Measurements from ENCODE around the gene APOLD1. TPM values are rescaled to one million over a fixed set of nuclear protein-coding genes. Genes with fewer than 3 reads are reported as not detected.

Gene APOLD1, protein sequence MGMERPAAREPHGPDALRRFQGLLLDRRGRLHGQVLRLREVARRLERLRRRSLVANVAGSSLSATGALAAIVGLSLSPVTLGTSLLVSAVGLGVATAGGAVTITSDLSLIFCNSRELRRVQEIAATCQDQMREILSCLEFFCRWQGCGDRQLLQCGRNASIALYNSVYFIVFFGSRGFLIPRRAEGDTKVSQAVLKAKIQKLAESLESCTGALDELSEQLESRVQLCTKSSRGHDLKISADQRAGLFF
- 1 to 10 TPM; 2.6 to 2.7 TPM for total RNA-seq

GRCh38 chr12:12784911-12785814 lies at the start of gene APOLD1:
Gene APOLD1 (plus strand): TSS chr12:12785659. CDS start chr12:12785692, 33 bp downstream.
- ChIA-PET POLR2A (no interaction called here), CTCF (interaction anchor here (0.8 to 0.9 kb wide), 2 partner anchors 29 to 48 kb away, joined by 3 read pairs; no protein-coding TSS in a partner anchor)

- CTCF ChIA-PET, result interaction anchor here (0.5 to 2.2 kb wide), 26 partner anchors 8 to 729 kb away, joined by 3 to 29 read pairs (median 3); partner anchors contain the start of genes DDX47 and MANSC1
- POLR2A ChIA-PET, result interaction anchor here (0.6 to 3.7 kb wide), 12 partner anchors 11 to 380 kb away, joined by 3 to 36 read pairs (median 4); partner anchors contain the start of genes BORCS5 and DDX47
These were observed 48.4 kb upstream of the APOLD1 start for GRCh38 chr12:12736759-12737676.

GRCh38 chr12:12738152-12738551 lies 47.3 kb upstream of the APOLD1 start:
- ChIA-PET CTCF (interaction anchor here (0.7 to 2.0 kb wide), 2 partner anchors 12 to 161 kb away, joined by 3 to 29 read pairs; no protein-coding TSS in a partner anchor), POLR2A (interaction anchor here (1.3 kb wide), 1 partner anchor 76 kb away, joined by 5 read pairs; the partner anchor contains the start of gene DDX47)

- ChIA-PET CTCF (interaction anchor here (0.9 kb wide), 1 partner anchor 96 kb away, joined by 3 read pairs; no protein-coding TSS in a partner anchor), POLR2A (interaction anchor here (1.0 kb wide), 1 partner anchor 15 kb away, joined by 3 read pairs; no protein-coding TSS in a partner anchor)
These were observed 43.8 kb upstream of the APOLD1 start for GRCh38 chr12:12741660-12742059.

DNA sequence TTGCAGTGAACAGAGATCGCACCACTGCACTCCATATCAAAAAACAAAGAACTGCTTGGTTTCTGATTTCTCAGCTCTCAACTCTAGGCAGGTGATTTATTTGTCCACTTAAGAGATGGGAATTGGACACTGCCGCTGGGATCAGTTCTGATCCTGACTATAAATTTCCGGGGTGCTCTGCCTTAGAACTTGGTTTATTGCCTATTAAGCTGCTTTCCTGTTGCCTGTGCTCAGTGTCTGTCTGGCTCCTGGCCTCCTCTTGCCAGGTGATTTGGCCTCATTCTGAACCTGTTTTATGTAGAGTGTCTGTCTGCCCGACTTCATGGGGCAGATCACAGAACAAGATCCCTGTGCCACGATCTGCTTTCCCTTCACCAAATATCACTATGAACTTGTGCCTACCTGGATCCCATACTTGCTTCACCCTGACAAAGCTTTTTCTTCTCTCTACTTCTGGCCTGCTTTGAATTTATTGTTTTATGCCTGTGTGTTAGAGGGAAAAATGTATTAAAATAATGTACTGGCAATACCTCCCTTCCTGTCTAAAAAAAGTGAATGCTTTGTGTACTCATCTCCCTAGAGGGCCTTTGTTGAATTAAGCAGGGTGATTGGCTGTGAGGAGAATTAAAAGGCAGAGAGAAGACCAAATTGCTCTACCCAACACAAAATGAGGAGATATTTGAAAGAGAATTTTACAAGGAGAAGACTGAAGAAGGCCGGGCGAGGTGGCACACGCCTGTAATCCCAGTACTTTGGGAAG lies 40.7 kb upstream of the APOLD1 start:
- ChIA-PET CTCF (interaction anchor here (0.7 to 1.8 kb wide), 2 partner anchors 8 to 1266 kb away, joined by 3 to 8 read pairs; no protein-coding TSS in a partner anchor), POLR2A (no interaction called here)

DNA sequence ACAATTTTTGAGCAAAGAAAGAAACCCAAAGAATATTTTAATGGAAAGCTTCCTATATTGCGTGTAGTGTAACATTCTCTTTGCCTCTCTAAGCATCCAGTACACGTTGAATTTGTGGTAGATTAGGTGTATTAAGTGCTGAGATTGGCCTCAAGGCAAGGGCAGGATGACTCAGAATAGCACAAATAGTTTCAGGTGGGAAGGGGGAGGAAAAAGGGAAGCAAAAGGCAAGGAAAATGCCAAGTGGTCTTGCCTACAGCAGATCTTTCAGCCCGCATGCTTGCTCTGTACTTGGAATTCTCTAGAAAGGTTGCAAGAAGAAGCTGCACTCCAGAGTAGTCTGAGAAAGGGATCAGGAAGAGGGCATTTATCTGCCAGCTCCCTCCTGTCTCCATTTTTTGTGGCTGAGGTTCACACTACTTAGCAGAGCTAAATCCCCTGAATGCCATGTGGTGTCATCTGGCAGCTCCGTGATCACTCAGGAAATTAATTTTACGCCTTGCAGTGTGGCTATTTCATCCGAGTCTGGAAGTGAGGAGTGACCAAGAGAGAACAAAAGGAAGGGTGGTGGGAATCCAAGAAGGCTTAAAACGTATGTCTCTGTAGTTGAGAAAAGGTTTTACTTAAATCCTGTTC lies 39.8 kb upstream of the APOLD1 start:
- CTCF ChIA-PET, result interaction anchor here (1.8 kb wide), 1 partner anchor 9 kb away, joined by 8 read pairs; no protein-coding TSS in a partner anchor
- POLR2A ChIA-PET, result no interaction called here

DNA sequence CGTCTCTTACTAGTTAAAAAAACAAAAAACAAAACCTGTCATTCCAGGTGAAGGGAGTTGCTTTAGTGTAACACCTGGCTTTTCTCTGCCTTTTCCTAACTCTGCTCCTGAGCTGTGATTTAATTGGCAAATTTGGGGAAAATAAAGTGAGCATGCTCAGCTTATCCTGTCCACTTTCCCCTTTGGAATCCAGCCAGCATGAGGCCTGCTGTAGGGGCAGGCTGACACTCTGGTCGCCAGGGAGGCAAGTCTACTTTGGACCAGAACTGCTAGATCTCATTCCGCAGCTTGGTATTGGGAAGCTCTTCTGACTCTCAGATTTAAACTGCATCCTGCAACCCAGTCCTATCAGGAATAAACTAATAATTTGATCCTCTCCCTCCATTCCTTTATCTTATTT lies 38.2 kb upstream of the APOLD1 start:
- ChIA-PET POLR2A (no interaction called here), CTCF (interaction anchor here (0.6 kb wide), 1 partner anchor 11 kb away, joined by 5 read pairs; no protein-coding TSS in a partner anchor)

GRCh38 chr12:12748044-12748443 lies 37.4 kb upstream of the APOLD1 start:
- POLR2A ChIA-PET, result no interaction called here
- CTCF ChIA-PET, result no interaction called here

DNA sequence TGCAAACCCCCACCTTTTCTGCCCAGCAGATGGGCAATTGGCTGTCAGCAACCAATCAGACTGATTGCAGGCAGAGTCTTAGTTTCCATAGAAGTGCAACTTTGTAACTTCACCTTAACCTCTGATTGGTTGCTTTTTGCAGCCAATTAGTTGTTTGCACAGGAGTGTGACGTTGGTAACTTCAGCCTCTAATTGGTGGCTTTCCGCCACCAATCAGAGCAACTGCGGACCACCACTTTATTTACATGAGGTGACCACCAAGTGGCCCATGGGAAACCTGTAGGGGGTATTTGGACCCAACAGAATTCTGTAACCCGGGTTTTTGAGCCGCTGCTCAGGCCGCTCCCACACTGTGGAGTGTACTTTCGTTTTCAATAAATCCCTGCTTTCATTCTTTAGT lies 36.0 kb upstream of the APOLD1 start:
- ChIA-PET CTCF (no interaction called here), POLR2A (no interaction called here)

- CTCF ChIA-PET, result no interaction called here
- POLR2A ChIA-PET, result no interaction called here
These were observed 29.5 kb upstream of the APOLD1 start for GRCh38 chr12:12755923-12756322.

GRCh38 chr12:12757121-12757520 lies 28.3 kb upstream of the APOLD1 start:
- ChIA-PET CTCF (no interaction called here), POLR2A (no interaction called here)

GRCh38 chr12:12759234-12759915 lies 26.1 kb upstream of the APOLD1 start:
- ChIA-PET CTCF (no interaction called here), POLR2A (no interaction called here)

- POLR2A ChIA-PET, result no interaction called here
- CTCF ChIA-PET, result no interaction called here
These were observed 20.6 kb upstream of the APOLD1 start for GRCh38 chr12:12764824-12765223.

- CTCF ChIA-PET, result interaction anchor here (0.6 kb wide), 1 partner anchor 72 kb away, joined by 3 read pairs; no protein-coding TSS in a partner anchor
- POLR2A ChIA-PET, result no interaction called here
These were observed 15.2 kb upstream of the APOLD1 start for GRCh38 chr12:12770262-12770661.

DNA sequence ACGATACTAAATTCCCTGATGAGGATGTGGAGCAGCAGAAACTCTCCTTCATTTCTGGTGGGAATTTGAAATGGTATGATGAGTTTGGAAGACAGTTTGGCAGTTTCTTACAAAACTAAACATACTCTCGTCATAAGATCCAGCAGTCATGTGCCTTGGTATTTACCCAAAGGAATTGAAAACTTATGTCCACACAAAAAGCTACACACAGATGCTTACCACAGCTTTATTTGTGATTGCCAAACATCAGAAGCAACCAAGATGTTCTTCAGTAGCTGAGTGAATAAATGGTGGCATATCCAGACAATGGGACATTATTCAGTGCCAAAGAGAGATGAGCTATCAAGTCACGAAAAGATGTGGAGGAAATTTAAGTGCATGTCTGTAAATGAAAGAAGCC lies 10.7 kb upstream of the APOLD1 start:
- CTCF ChIA-PET, result no interaction called here
- POLR2A ChIA-PET, result no interaction called here

DNA sequence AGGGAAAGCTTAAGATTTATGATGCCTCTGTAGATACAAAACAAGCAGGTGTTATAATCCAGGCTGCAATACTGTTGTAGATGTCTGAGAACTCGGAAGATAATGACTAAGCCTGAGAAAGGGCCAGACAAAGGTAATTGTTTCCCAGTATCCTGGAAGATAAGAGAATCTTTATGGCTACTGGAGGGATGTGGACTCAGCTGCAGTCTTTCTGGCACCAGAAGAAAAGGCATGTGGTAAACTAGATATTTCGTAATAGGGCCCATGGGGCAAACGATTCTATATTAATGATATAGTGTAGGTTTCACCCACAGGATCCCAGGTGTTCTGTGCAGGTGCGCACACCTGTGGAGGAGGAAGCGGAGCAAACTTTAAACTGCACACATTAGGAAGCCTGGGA lies 9.2 kb upstream of the APOLD1 start:
- ChIA-PET CTCF (no interaction called here), POLR2A (interaction anchor here (0.5 kb wide), 1 partner anchor 229 kb away, joined by 5 read pairs; no protein-coding TSS in a partner anchor)

DNA sequence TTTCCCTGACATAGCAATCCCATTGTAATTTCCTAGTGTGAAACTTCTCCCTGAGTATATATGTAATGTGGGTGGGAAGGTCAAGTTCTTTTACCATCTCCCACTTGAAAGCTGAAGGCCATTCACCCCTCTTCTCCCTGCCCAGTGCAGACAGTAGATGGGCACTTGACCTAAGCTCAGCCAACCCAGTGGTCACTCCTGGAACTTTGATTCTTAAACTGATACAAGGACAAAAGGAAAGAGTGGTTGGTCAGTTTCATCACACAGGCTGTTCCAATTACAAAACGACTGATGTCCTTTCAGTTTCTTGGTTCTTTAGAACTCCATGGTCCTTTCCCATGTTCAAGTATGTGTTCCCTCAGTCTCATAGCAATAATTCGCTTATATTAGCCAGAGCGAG lies 8.4 kb upstream of the APOLD1 start:
- ChIA-PET CTCF (no interaction called here), POLR2A (no interaction called here)

Measured in activated CD8-positive, alpha-beta memory T cell treated with anti-CD3 and anti-CD28 coated beads for 36 hours (primary cell).